Glomerular visceral epithelial cell (primary cell): ENCODE data around the gene ACTMAP.

Experiments used
- DNase-seq: peaks from one replicate; pipeline ENCODE4 v3.0.0-alpha.2; 2016; ENCODE audit errors: extremely low spot score

The ACTMAP gene

GRCh38 chr19:40718774-40719391 lies 31.4 kb downstream of the ACTMAP start:
- peak; percentile 52 for DNase-seq

GRCh38 chr19:40717880-40718773 lies 32.1 kb downstream of the ACTMAP start:
- peak; percentile 6 for DNase-seq

- DNase-seq = no peak
Measured at GRCh38 chr19:40717325-40717879, 32.9 kb downstream of the ACTMAP start.

GRCh38 chr19:40716482-40717324 lies 33.6 kb downstream of the ACTMAP start, which contains the start of the genes COQ8B and ITPKC:
Gene COQ8B (minus strand): TSS chr19:40716886. CDS start chr19:40714632, 2,254 bp downstream.
Gene ITPKC (plus strand): TSS chr19:40717112. CDS start chr19:40717136, 24 bp downstream.
- peak; percentile 98 for DNase-seq

- DNase-seq = peak; percentile 95
Measured at GRCh38 chr19:40716031-40716481, 34.2 kb downstream of the ACTMAP start.

GRCh38 chr19:40714441-40715299 lies 35.6 kb downstream of the ACTMAP start:
- DNase-seq = peak; percentile 94

- DNase-seq = no peak
Measured at GRCh38 chr19:40713939-40714338, 36.3 kb downstream of the ACTMAP start.

- DNase-seq = no peak
Measured at GRCh38 chr19:40709817-40710216, 40.5 kb downstream of the ACTMAP start.

- DNase-seq = no peak
Measured at GRCh38 chr19:40707615-40708014, 42.7 kb downstream of the ACTMAP start.

GRCh38 chr19:40705950-40706619 lies 44.2 kb downstream of the ACTMAP start:
- DNase-seq = no peak

GRCh38 chr19:40705362-40705651 lies 45.0 kb downstream of the ACTMAP start:
- DNase-seq = no peak

- no peak for DNase-seq
Measured at GRCh38 chr19:40704491-40705361, 45.6 kb downstream of the ACTMAP start.

- no peak for DNase-seq
Measured at GRCh38 chr19:40703029-40703755, 47.1 kb downstream of the ACTMAP start.

- no peak for DNase-seq
Measured at GRCh38 chr19:40702337-40703012, 47.8 kb downstream of the ACTMAP start.

GRCh38 chr19:40701758-40702157 lies 48.5 kb downstream of the ACTMAP start:
- no peak for DNase-seq

GRCh38 chr19:40700083-40700482 lies 50.2 kb downstream of the ACTMAP start:
- DNase-seq = no peak

GRCh38 chr19:40697007-40697406 lies 53.3 kb downstream of the ACTMAP start:
- no peak for DNase-seq

GRCh38 chr19:40695881-40696280 lies 54.4 kb downstream of the ACTMAP start:
- DNase-seq = no peak
